GM11168 (cell line): ENCODE measurements around the gene MYH6.
"Not testable (repeated sequence)": the region's sequence is repeated elsewhere in the genome, so short reads cannot be mapped to it uniquely, and the experiment has no call there.

Experiments
- in situ Hi-C: fragments of 300-500 bp; cut with MboI; formaldehyde crosslinking; loops from one replicate; pipeline ENCODE4 v1.12.0; 2022; ENCODE audit warnings: low sequenced_read_pairs; ENCODE audit not compliant: unreplicated experiment

MYH6 gene

DNA sequence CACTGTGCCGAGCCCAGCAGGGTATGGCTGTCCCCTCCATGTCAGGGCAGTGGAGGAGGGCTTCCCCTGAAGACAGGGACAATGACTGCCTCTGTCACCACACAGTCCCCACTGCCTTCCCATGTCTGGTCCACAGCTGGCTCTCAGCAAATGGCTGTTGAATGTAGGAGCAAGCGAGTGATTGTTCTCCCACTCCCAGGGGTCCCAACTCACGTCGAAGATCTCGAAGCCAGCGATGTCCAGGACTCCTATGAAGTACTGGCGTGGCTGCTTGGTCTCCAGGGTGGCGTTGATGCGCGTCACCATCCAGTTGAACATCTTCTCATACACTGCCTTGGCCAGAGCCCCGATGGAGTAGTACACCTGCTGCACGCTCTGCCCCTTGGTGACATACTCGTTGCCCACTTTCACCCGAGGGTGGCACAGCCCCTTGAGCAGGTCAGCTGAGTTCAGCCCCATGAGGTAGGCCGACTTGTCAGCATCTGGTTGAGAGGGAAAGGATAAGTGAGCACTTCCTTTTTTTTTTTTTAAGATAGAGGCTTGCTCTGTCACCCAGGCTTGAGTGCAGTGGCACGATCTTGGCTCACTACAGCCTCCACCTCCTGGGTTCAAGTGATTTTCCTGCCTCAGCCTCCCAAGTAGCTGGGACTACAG lies 7.5 kb downstream of the MYH6 start:
- in situ Hi-C loops: not testable (repeated sequence)

DNA sequence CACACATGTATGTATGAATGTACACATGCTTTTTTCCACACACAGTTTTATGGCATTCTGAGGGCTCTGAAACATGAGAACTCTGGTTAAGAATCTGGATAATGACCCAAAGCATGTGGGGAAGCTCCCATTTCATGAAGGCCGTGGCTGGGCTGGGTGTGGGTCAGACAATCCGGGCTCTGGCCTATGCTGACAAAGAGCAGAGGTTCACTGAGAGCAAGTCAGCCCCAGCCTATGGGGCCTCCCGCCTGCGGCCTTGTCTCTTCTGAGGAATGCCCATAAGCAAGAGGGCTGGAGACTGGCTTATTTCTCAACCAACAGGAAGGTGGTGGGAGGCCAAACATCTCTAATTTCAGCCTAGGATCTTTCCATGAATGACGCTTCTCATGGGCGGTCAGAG lies 8.5 kb downstream of the MYH6 start:
- in situ Hi-C loops: no loop called here

DNA sequence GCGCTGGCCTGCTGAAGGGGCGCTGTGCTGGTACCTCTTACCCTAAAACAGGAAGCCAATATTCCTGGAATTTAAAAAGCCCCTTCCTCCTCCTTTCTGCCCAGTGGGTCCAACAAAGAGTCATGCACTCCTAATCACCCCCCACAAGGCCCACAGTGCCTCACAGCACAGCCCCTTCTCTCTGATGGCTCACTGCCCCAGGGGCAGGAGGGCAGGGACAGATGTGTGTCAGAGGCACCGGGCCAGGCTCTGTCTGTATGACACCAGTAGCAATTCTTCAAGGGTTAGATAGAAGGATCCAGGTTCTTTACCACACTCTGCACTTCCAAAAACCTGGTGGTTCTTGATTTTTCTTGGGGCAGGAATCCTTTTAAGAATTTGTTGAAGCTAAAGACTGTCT lies 8.9 kb downstream of the MYH6 start:
- in situ Hi-C loops: no loop called here

- in situ Hi-C loops: no loop called here
Measured at GRCh38 chr14:23398348-23398747, 9.7 kb downstream of the MYH6 start.

- in situ Hi-C loops: no loop called here
Measured at GRCh38 chr14:23396781-23397407, 11.2 kb downstream of the MYH6 start.

- in situ Hi-C loops: no loop called here
Measured at GRCh38 chr14:23396126-23396525, 11.9 kb downstream of the MYH6 start.

GRCh38 chr14:23392613-23393012 lies 15.5 kb downstream of the MYH6 start:
- in situ Hi-C loops: no loop called here

GRCh38 chr14:23389871-23390270 lies 18.2 kb downstream of the MYH6 start:
- in situ Hi-C loops: not testable (repeated sequence)

DNA sequence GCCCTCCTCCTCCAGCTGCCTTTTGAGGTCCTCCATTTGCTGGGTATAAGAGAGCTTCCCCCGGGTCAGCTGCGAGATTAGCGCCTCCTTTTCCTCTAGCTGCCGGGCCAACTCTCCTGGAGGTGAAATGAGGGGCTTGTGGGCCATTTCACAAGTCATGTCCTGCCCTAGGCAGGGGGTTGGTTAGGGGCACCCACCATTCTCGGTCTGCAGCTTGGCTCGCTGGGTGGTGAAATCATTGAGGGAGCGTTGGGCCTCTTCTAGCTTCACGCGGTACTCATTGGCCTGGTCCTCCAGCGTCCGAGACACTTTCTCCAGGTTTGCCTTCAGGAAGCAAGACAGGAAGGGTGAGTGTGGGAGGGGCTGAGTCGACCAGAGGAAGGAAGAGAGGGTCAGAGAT lies 18.7 kb downstream of the MYH6 start:
- in situ Hi-C loops: no loop called here

- in situ Hi-C loops: no loop called here
Measured at GRCh38 chr14:23388996-23389395, 19.1 kb downstream of the MYH6 start.

DNA sequence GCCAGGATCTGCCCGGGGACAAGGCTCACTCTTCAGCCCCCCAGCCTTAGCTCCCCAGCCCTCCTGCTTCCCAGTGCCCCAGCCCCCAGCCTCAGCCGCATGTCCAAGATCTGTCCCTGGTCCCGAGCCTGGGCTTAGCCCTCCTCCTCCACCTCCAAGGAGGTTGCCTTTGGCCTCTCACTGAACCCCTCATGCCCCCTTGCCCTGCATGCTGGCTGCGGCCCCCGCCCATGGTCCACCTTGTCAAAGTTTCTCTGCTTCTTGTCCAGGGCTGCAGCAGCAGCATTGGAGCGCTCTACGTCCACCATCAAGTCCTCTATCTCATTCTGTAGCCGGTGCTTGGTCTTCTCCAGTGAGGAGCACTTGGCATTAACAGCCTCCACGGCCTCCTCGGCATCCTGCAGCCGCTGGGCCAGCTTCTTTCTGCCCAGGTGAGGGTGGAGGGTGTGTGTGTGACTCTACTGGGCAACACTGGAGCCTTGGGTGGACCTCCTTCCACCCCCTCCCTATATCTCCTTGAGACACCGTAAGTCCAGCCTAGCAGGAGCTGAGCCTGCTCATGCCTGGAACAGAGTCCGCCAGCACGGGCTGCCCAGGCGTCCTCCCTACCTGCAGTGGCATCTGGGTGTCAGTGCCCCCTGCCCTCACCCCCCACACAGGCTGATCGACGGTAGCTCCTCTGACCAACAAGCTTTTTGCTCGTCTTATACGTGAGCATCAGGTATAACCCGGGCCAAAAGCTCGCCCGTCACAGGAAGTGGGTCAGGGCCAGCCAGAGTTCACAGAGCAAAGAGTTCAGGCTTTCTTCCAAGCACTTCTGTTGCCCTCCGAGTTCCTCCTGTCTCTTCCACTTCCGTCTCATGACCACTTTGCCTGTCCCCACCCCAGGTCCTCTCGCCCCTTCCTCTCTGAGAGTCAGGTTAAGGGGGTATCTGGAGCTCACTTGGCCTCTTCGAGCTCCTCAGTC lies 19.9 kb downstream of the MYH6 start:
- in situ Hi-C loops: no loop called here

- in situ Hi-C loops: no loop called here
Measured at GRCh38 chr14:23386999-23387398, 21.1 kb downstream of the MYH6 start.

GRCh38 chr14:23386266-23386657 lies 21.8 kb downstream of the MYH6 start:
- in situ Hi-C loops: not testable (repeated sequence)

DNA sequence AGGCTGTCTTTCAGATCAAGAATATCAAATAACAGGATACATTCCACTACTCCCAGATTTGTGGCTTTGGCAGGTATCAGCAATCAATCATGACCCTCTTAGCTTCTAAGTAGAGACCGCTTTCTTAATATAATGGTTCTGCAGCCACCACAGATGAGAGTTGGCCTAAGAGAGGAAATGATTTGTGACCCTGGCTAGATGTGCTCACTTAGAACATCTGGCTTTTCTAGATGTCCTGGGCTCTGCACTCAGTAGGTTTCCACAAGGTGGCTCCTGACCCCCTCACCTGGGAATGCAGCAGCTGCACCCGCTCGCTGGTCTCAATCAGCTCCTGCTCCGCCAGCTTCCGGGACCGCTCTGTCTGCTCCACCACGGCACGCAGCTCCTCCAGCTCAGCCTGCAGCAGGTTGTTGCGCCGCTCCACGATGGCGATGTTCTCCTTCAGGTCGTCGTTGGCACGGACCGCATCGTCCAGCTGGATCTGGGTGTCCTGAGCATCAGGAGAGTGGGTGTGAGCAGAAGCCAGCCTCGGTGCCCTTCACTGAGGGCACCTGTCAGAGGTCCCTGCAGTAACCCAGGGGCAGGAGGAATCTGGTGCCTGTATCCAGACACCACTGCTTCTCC lies 22.3 kb downstream of the MYH6 start:
- in situ Hi-C loops: no loop called here

GRCh38 chr14:23385244-23385641 lies 22.8 kb downstream of the MYH6 start:
- in situ Hi-C loops: no loop called here

DNA sequence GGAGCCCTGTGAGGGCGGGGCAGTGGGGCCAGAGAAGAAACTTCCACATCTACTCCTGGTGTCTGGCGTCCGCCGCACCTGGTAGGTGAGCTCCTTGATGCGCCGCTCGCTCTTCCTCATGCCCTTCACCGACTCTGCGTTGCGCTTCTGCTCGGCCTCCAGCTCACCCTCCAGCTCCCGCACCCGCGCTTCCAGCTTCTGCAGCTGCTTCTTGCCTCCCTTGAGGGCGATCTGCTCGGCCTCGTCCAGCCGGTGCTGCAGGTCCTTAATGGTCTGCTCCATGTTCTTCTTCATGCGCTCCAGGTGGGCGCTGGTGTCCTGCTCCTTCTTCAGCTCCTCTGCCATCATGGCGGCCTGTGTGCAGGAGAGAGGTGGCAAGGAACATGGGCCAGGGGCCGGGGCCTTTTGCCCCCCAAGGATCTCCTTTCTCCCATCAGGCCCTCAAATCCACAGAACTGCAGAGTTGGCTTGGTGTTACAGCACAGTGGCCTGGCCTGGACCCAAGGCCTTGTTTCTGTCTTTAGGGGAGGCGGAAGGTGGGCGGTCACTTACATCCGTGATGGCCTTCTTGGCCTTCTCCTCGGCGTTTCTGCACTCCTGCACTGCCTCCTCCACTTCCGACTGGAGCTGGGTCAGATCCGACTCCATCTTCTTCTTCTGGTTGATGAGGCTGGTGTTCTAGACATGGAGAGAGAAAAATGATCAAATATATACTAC lies 23.6 kb downstream of the MYH6 start:
- in situ Hi-C loops: no loop called here

DNA sequence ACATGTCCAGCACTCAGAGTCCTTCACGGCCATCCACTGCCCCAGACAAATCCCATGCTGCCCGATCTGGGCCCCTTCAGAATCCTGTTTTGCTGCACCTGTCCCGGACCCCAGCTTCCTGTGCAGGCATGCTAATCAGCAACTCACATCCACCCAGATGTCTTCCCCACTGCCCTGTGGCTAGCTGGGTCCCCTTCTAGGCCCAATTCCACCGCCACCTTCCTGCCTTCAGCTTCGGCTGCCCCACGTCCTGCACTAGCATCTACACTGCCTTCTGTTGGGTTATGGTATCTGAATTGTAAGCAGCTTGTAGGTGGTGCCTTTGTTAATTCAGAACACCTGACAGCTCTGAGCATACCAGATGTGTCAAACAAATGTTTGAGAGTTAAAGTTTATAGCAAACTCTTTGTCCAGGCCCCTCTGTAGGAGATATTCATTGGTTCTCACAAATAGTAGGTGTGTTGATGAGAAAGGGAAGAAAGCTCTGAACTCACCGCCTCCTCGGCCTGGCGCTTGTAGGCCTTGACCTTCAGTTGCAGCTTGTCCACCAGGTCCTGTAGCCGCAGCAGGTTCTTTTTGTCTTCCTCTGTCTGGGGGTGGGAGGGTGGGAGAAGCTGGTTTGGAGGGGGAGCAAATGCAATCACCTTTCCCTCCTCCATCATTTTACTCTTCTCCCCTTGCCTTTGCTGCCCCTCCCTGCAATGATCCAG lies 25.2 kb downstream of the MYH6 start:
- in situ Hi-C loops: no loop called here

DNA sequence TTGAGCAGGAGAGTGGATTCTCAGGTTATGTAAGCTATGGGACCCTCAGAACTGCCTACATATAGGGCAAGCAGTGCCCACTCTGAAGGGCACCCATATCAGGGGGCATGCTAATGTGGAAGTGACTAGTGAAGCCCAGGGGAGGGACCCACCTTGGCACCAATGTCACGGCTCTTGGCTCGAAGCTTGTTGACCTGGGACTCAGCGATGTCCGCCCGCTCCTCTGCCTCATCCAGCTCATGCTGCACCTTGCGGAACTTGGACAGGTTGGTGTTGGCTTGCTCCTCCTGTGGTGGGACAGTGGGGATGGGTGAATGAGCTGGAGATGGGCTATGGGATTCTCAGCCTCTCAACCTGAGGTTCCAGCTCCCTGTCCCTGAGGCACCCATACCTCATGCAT lies 25.8 kb downstream of the MYH6 start:
- in situ Hi-C loops: no loop called here

DNA sequence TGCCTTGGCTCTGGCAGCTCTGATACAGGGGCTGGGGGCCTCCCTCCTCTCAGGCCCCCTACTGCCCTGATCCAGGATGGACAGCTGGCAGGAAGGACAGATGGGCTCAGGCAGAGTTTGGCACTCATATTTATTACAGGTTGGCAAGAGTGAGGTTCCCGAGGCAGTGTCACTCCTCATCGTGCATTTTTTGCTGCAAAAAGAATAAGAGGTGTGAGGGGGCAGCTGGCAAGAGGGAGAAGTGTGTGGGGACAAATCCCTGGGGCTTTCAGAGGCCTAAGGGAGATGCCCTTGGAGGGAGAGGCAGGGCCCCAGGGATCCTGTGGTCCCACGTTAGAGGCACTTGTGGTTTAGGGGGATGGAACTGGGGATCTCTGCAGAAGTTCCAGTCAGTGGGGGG lies 26.2 kb downstream of the MYH6 start:
- in situ Hi-C loops: no loop called here

DNA sequence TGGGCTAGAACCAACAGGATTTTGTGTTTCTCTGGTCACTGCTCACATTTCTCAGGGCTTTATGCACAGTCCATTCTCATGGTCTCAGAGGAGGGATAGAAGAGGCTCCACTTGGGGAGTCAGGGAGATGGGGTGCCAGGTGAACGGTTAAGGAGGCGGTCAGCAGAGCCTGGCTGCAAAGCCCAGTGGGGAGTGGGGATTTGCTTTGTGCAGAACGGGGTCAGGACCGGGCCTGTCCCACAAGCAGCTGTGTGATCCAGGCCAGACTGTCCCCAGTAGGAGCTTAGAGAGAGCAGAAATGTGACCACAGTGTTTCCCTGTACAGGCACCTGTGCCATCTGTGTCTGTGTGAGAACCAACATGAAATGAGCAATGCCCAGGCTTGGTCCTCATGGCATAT lies 27.1 kb downstream of the MYH6 start:
- in situ Hi-C loops: no loop called here
